Right ventricle myocardium inferior (tissue), 1 donor: ENCODE data around the gene CLIC5. TPM values are rescaled to one million over a fixed set of nuclear protein-coding genes. Genes with fewer than 3 reads are reported as not detected.
A peak's percentile ranks its signal among the peaks of the same experiment; 100 is the strongest.

ENCODE experiments used
- ATAC-seq: fragments of 200-7000 bp; cut with Tn5 transposase; one replicate; pipeline ENCODE4 v1.9.1; 2020; ENCODE audit warnings: mild to moderate bottlenecking, moderate library complexity
- DNase-seq: peaks from one replicate; pipeline ENCODE4 v3.0.0; 2021; ENCODE audit errors: missing footprints
- intact Hi-C: fragments of 100-400 bp; cut with DNase I; formaldehyde crosslinking; loops from one replicate; pipeline ENCODE4 v1.11.0; 2022
- total RNA-seq: library from RNA; stranded (reverse); fragmentation: NEBNext Ultra II Directional; extraction: Animal tissue kit (Norgen Biotek cat#: 25700); gene quantifications from one replicate; pipeline ENCODE4 v1.2.1, GENCODE V29; 2021
- donor health status: DM: no; HTN: yes; CAD: no; lungs with severe emphysema.

CLIC5 gene
- total RNA-seq, 1 donor from 2014 or later = 312 TPM

DNA sequence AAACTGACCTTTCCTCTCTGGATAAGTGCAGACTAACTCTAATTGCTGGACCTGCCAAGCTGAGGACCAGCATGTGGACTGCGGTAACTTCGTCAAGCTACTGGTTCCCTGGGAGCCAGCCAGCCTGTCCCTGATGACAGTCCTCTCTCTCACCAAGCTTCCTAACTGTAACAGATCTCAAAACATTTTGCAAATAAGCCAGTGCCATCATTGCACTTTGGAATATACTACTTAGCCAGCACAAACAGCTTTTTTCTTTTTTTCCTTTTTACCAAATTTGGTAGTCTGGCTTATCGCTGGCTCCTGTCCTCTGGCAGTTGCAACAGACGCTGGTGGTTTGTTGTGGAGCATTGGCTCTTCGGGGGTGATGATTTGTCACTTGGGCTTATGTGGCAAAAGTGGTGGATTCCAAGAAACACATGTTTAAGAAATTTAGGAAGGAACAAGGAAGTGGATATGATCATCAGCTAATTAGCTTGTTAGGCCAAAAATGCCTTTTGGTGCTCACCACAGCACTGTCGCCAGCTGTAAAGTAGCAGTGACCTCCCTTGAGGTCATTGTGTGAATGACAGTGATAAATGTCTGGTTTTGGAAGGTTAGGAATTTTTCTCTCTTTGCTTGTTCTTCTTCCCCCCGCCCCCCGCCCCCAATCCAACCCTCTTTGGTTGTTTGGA is 171.7 kb downstream of the CLIC5 start:
- DNase-seq (no peak), ATAC-seq (peak; percentile 56)
- intact Hi-C loops = no loop called here

DNA sequence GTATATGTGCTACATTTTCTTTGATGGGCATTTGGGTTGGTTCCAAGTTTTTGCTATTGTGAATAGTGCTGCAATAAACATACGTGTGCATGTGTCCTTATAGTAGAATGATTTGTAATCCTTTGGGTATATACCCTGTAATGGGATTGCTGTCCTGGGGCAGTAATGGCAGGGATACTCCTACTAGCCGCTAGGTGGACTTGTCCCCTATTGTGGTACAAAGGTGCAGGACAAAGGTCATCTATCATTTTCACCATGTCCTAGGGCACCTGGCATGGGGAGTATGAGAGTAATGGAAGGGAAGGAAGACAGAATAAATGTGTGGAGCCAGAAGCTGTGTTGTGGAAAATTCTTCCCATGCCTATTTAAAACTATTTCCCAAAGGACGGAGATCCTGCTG is 174.6 kb downstream of the CLIC5 start:
- intact Hi-C loops = no loop called here
- ATAC-seq (no peak), DNase-seq (no peak)

DNA sequence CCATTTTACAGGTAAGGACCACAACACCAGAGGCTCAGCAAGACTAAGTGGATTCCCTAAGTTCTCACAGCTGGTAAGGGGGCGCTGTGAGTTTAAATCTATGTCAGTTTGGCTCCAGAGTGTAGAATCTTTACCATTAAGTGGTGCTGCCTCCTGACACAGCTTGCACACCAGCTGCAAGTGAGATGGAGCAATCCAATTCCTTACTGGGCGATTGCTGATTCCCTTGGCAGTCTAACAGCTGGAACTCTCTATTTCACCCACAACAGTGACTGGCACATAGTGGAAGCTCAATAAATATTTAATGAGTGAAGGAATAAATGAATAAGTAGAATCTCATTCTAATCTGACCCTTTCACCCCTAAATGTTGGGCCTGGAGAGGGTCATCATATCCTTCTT is 176.7 kb downstream of the CLIC5 start:
- DNase-seq (no peak), ATAC-seq (no peak)
- intact Hi-C loops = loop anchor here (10.0 kb wide), 1 partner anchor 76 kb away; no protein-coding TSS in a partner anchor

DNA sequence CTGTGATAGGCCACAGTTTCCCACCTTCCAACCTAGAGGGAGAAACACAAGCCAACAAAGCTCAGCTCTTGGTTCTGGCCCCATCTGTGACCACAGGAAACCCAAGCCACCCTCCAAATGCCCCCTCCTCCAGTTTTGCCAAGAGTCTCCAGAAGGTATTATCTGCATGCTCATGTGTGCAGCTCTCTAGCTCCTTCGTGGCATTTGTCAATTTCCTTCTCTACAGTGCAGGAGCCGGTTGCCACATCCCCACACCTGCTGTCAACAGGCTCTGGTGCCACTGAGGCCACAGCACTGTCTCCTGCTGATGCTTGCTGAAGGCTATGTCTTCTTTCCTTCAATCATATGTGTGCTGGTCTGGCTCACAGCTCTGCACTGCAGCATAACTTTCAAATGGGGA is 177.2 kb downstream of the CLIC5 start:
- DNase-seq (no peak), ATAC-seq (no peak)
- intact Hi-C loops = loop anchor here (10.0 kb wide), 1 partner anchor 76 kb away; no protein-coding TSS in a partner anchor

DNA sequence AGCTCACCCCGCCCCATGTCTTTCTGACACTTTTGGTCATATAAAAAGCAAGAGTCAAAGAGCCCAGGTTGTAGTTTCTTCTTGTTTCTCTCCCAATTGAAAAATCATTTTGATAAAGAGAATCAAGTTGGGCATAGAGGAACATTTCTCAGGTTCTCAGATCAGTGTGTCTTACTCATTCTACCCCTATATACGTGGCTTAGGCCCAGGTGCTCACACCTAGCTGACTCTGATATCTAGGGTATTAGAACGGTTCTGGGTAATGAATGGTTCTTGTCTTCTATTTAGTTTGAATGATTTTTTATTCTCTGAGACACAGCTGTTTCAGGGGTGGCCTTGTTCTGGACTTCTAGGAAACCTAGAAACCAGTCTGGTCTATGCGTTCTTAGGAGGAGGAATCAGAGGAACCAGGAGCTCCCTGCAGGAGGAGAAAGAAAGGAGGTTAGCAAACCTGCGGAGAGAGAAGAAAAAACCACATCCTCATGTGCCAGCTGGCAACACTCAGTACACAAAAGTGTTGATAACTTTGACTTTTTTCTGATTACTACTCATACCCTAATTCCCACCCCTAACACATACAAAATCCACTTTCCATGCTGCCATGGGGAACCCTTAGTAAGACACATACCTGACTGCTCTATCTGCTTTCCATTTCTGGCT is 178.0 kb downstream of the CLIC5 start:
- no peak for DNase-seq
- intact Hi-C loops = loop anchor here (10.0 kb wide), 1 partner anchor 77 kb away; no protein-coding TSS in a partner anchor
- no peak for ATAC-seq

DNA sequence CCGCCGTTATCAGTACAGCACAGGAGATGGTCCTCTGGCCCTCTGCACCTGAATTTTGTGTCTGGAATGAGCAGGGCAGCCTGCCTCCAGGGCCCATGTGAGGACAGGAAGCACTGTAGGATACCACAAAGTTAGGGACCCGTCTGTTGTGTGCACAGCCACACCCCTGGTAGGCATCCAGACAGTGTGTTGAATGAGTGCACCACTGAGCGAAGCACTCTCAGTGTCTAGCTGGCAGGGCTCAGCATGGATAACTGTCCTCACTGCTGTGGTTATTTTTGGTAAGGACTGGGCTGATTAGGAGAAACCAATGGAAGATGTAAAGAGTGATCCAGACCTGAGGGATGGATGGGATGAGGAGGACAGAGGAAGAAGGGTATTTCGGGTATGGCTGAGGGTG is 178.7 kb downstream of the CLIC5 start:
- DNase-seq (no peak), ATAC-seq (peak; percentile 31)
- intact Hi-C loops = loop anchor here (10.0 kb wide), 1 partner anchor 78 kb away; no protein-coding TSS in a partner anchor

DNA sequence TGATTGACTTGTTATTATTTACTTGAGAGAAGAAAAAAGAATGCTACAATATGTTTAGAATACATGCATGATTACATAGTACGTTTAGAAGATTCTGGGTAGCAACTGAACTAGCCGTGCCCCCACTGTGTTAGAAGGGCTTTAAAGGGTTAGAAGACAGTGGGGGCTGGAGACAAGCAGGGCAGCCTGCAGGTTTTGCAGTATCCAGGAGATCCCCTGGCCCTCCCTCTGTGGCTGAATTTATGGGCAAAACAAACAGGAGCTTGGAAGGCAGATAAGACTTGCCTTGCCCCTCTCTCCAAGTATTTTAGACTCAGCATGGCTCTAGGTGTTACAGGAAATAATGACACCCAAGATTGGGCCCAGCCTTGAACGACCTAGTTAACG is 179.2 kb downstream of the CLIC5 start:
- DNase-seq (no peak), ATAC-seq (no peak)
- intact Hi-C loops = loop anchor here (10.0 kb wide), 1 partner anchor 78 kb away; no protein-coding TSS in a partner anchor

DNA sequence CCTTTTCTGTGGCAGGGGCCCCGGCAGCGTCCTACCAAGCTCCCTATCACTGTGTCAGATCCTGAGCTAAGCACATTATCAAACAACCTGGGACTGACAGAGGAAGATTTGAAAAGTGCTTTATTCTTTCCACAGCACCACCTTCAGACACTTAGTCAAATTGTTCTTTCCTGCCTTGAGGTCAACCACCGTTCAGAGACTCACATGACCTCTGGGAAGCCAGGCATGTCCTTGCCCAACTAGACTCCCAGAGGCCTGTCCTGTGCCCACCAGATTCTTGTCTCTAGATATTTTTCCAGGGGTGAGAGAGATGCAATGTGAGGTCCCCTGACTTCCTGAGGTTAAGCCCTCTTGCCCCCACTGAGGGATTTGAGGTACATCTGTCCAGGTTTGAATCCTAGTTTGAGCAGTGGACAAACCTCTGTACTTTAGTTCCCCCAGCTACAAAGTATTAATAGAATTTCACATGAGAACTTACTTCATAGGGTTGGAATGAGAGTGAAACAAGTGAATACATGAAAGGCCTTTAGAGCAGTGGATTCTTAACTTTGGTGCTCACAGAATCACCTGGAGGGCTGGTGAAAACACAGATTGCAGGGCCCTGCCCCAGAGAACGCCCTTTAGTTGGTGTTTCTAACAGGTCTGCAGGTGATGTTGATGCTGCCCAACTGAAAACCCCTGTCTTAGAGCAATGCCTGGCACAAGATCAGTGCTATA is 179.8 kb downstream of the CLIC5 start:
- DNase-seq = no peak
- intact Hi-C loops = loop anchor here (10.0 kb wide), 1 partner anchor 79 kb away; no protein-coding TSS in a partner anchor
- no peak for ATAC-seq

DNA sequence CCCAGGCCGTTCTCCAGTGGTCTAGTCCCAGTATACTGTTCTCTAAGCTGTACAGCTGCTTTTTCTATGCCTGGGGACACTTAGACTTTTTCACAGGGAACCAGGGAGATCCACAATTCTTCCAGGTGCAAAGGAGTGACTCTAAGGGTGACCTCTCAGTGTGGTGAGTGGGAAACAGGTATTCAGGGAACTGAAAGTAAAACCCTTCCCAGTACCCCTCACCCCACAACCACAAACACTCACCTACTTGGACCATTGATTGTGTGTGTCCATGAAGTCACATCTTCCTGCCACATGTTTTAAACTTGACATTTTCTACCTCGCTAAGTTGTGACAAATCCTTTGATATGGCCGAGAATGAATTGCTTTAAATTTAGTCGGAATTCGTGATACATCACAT is 183.6 kb downstream of the CLIC5 start:
- no peak for ATAC-seq
- DNase-seq = no peak
- intact Hi-C loops = loop anchor here (10.0 kb wide), 1 partner anchor 83 kb away; no protein-coding TSS in a partner anchor

Other genes with a start within 250 kb of the CLIC5 start
- gene ENPP4, start 114.1 kb upstream of the CLIC5 start, total RNA-seq = 20.0 TPM
- 2.8 TPM for gene ENPP5, start 155.1 kb upstream of the CLIC5 start, total RNA-seq